DND-41 (cell line): Measurements from ENCODE around the gene VAV2.

Experiments used
- EZH2 ChIP-seq: IDR thresholded peaks from 3 replicates; pipeline ENCODE4 v1.6.1; 2012; ENCODE audit warnings: borderline replicate concordance, low read depth, mild to moderate bottlenecking, moderate library complexity, low read length, inconsistent platforms; ENCODE audit not compliant: severe bottlenecking
- TF ChIP-seq, protein P1 (sequence below): IDR thresholded peaks from 2 replicates; pipeline ENCODE4 v1.5.1; 2012; ENCODE audit warnings: borderline replicate concordance, low read length, moderate library complexity, mild to moderate bottlenecking; ENCODE audit not compliant: poor library complexity, severe bottlenecking; ENCODE audit errors: extremely low read depth

DNA sequence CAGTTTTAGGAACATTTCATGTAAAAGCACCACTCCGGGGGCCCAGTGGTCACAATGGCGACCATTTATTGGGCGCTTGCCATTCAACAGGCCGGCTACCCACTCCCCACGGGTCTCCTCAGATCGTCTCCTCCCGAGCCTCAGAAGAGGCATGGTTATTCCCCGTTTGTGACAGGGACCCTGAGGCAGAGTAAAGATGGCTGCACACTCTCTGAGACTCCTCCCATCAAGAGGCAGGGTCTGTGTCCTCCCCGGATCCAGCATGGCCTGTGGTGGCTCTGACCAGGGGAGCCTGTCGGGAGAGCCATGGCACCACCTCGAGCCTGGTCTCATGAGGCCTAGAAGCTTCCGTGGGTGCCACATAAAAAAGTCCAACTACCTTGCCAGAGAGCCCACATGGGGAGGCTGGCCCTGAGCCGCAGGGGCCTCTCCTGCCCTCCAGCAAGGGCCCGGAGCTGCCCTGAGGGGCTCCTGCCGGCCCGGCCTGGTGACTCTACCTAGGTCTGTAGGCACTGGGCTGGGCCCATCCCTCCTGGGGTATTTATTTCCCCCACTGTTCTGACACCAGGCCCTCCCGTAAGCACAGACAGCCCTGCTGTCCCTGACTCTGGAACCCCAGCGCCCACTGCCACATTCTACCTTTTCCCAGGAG is 90.8 kb downstream of the VAV2 start:
- TF ChIP-seq, protein P1, sequence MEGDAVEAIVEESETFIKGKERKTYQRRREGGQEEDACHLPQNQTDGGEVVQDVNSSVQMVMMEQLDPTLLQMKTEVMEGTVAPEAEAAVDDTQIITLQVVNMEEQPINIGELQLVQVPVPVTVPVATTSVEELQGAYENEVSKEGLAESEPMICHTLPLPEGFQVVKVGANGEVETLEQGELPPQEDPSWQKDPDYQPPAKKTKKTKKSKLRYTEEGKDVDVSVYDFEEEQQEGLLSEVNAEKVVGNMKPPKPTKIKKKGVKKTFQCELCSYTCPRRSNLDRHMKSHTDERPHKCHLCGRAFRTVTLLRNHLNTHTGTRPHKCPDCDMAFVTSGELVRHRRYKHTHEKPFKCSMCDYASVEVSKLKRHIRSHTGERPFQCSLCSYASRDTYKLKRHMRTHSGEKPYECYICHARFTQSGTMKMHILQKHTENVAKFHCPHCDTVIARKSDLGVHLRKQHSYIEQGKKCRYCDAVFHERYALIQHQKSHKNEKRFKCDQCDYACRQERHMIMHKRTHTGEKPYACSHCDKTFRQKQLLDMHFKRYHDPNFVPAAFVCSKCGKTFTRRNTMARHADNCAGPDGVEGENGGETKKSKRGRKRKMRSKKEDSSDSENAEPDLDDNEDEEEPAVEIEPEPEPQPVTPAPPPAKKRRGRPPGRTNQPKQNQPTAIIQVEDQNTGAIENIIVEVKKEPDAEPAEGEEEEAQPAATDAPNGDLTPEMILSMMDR = no peak
- TF ChIP-seq EZH2 = no peak
